PC-9 (cell line): ENCODE results near the gene CASTOR2.

ENCODE experiments used
- EZH2 ChIP-seq: fragments of 200-600 bp; sonication (generic); IDR thresholded peaks from 2 replicates; pipeline ENCODE4 v1.8.0; 2017; ENCODE audit warnings: antibody characterized with exemption, low read depth
- TF ChIP-seq, protein P1 (sequence below): fragments of 200-600 bp; sonication (generic); conservative IDR thresholded peaks from 2 replicates; pipeline ENCODE4 v1.6.1; 2017; ENCODE audit warnings: mixed run types, antibody characterized with exemption, mild to moderate bottlenecking, moderate library complexity

DNA sequence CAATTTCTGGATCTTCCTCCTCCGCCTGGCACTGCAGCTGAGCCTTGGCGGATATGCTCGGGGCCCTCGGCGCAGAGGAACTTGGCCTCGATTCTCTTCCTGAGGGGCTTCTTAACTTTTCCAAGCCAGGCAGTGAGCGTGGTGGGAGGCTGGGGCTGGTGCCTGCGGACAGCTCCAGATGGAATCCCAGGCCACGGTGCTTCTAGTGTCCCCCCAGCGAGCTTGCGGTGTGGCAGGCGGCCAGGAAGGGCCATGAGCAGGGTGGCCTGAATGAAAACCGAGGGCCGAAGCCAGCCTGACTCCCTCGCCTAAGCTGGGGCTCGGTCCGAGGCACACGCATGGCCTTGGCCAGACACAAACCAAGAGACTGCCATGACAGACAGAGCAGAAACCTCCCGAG, 77.8 kb downstream of the CASTOR2 start:
- TF ChIP-seq, protein P1, sequence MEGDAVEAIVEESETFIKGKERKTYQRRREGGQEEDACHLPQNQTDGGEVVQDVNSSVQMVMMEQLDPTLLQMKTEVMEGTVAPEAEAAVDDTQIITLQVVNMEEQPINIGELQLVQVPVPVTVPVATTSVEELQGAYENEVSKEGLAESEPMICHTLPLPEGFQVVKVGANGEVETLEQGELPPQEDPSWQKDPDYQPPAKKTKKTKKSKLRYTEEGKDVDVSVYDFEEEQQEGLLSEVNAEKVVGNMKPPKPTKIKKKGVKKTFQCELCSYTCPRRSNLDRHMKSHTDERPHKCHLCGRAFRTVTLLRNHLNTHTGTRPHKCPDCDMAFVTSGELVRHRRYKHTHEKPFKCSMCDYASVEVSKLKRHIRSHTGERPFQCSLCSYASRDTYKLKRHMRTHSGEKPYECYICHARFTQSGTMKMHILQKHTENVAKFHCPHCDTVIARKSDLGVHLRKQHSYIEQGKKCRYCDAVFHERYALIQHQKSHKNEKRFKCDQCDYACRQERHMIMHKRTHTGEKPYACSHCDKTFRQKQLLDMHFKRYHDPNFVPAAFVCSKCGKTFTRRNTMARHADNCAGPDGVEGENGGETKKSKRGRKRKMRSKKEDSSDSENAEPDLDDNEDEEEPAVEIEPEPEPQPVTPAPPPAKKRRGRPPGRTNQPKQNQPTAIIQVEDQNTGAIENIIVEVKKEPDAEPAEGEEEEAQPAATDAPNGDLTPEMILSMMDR, result no peak
- TF ChIP-seq EZH2, result no peak
